Esophagus muscularis mucosa (tissue), 4 donors: ENCODE data around the gene ANKRD2.

Experiments
- CTCF ChIP-seq, 3 experiments: fragments of 200-600 bp in 2 of 3; fragments of 450-650 bp in 1 of 3; sonication (generic) in 2 of 3; IDR thresholded peaks; one replicate each; pipeline ENCODE4 v1.5.1; 2017 to 2019; ENCODE audit warnings: antibody characterized with exemption in 3 of 3, mild to moderate bottlenecking in 2 of 3, moderate library complexity in 1 of 3
- EP300 ChIP-seq: sonication (generic); formaldehyde crosslinking; IDR thresholded peaks from one replicate; pipeline ENCODE4 v1.6.1; 2017; ENCODE audit warnings: antibody characterized with exemption
- POLR2A ChIP-seq: fragments of 450-650 bp; IDR thresholded peaks from one replicate; pipeline ENCODE4 v1.6.1; 2017; ENCODE audit warnings: antibody characterized with exemption, moderate library complexity, mild to moderate bottlenecking, low read depth
- POLR2AphosphoS5 ChIP-seq, 2 donors: sonication (generic); formaldehyde crosslinking; IDR thresholded peaks; one replicate each; pipeline ENCODE4 v1.6.1; 2017; ENCODE audit warnings: antibody characterized with exemption in 2 of 2

- TF ChIP-seq CTCF (IDR thresholded peaks at IDR 0.05), result no peak
- no peak for TF ChIP-seq POLR2A
- TF ChIP-seq POLR2AphosphoS5 (IDR thresholded peaks at IDR 0.05), result no peak
- no peak for TF ChIP-seq EP300
Measured at GRCh38 chr10:97573021-97573420, 442 bp downstream of the ANKRD2 start.
